Uterus (tissue), 4 donors: Measurements from ENCODE around the gene SETBP1. TPM values are rescaled to one million over a fixed set of nuclear protein-coding genes. Genes with fewer than 3 reads are reported as not detected.

Source experiments
- DNase-seq, 2 donors: peaks; one replicate each; pipeline ENCODE4 v3.0.0-alpha.2; 2019 to 2020
- H3K27ac ChIP-seq, 2 donors: fragments of 200-600 bp; sonication (generic); 1 replicate in 1 of 2; 2 replicates in 1 of 2; pipeline ENCODE4 v1.5.1; 2016 to 2018
- H3K27me3 ChIP-seq, 2 donors: fragments of 200-600 bp; sonication (generic); one replicate each; pipeline ENCODE4 v1.5.1; 2018 to 2019; ENCODE audit warnings: control low read depth in 1 of 2
- H3K36me3 ChIP-seq, 2 donors: fragments of 200-600 bp; sonication (generic); one replicate each; pipeline ENCODE4 v1.5.1; 2019; ENCODE audit warnings: control low read depth in 1 of 2
- H3K4me1 ChIP-seq, 2 donors: fragments of 200-600 bp; sonication (generic); one replicate each; pipeline ENCODE4 v1.5.1; 2018 to 2019; ENCODE audit warnings: control low read depth in 1 of 2
- H3K4me3 ChIP-seq, 2 donors: fragments of 200-600 bp; sonication (generic); 1 replicate in 1 of 2; 2 replicates in 1 of 2; pipeline ENCODE4 v1.5.1; 2018 to 2019; ENCODE audit warnings: mild to moderate bottlenecking in 1 of 2
- H3K9me3 ChIP-seq, 2 donors: fragments of 200-600 bp; sonication (generic); one replicate each; pipeline ENCODE4 v1.5.1; 2019; ENCODE audit warnings: control low read depth in 1 of 2
- CTCF ChIP-seq, 4 experiments: fragments of 200-600 bp in 2 of 4; fragments of 450-650 bp in 2 of 4; sonication (generic) in 2 of 4; IDR thresholded peaks; one replicate each; pipeline ENCODE4 v1.5.1; 2016 to 2019; ENCODE audit warnings: antibody characterized with exemption in 4 of 4, mild to moderate bottlenecking in 2 of 4, moderate library complexity in 1 of 4
- POLR2A ChIP-seq, 2 donors: fragments of 450-650 bp; IDR thresholded peaks; one replicate each; pipeline ENCODE4 v1.6.1; 2016; ENCODE audit warnings: antibody characterized with exemption in 2 of 2, mild to moderate bottlenecking in 1 of 2, moderate library complexity in 1 of 2
- intact Hi-C: fragments of 100-400 bp; cut with DNase I; formaldehyde crosslinking; loops from one replicate; pipeline ENCODE4 v1.15.1; 2023; ENCODE audit warnings: low total_unique reads
- total RNA-seq, 4 donors: library from RNA; depleted of rRNA in 3 of 4; stranded (reverse); fragments of >200 nt in 3 of 4; gene quantifications; one replicate each; pipeline versions ENCODE4 v1.1.0 to v1.2.4, GENCODE V29; 2014 to 2023
- donor health status: DM: yes; HTN: yes; CAD: no.

Gene SETBP1
- total RNA-seq, 4 donors from 2014 or later: 16.8 to 74.0 (median 36.9) TPM

- Histone ChIP-seq H3K9me3 (no peaks in the 10 kb centered on the region), H3K4me3 (no peak overlapping the region), H3K36me3 (no peaks in the 10 kb centered on the region), H3K27ac (no peak overlapping the region), H3K27me3 (no peaks in the 10 kb centered on the region), H3K4me1 (peaks cover 0 to 10% of the 10 kb centered on the region in 2 donors)
- TF ChIP-seq CTCF (IDR thresholded peaks at IDR 0.05) (no peak), POLR2A (IDR thresholded peaks at IDR 0.05) (no peak)
- intact Hi-C loops: no loop called here
- DNase-seq: no peak
Measured at GRCh38 chr18:44981121-44981520, 300.4 kb downstream of the SETBP1 start.

GRCh38 chr18:44986933-44987332 is 306.2 kb downstream of the SETBP1 start:
- Histone ChIP-seq H3K36me3 (no peaks in the 10 kb centered on the region), H3K9me3 (no peaks in the 10 kb centered on the region), H3K27me3 (no peaks in the 10 kb centered on the region), H3K27ac (no peak overlapping the region), H3K4me3 (no peak overlapping the region), H3K4me1 (no peaks in the 10 kb centered on the region)
- intact Hi-C loops: no loop called here
- no peak for DNase-seq
- TF ChIP-seq CTCF (IDR thresholded peaks at IDR 0.05) (no peak), POLR2A (IDR thresholded peaks at IDR 0.05) (no peak)

- no peaks in the 10 kb centered on the region for H3K9me3 ChIP-seq
- H3K4me1 ChIP-seq: no peaks in the 10 kb centered on the region
- H3K27ac ChIP-seq: no peak overlapping the region
- no peaks in the 10 kb centered on the region for H3K27me3 ChIP-seq
- intact Hi-C loops: no loop called here
- no peak overlapping the region for H3K4me3 ChIP-seq
- TF ChIP-seq POLR2A (IDR thresholded peaks at IDR 0.05) (no peak), CTCF (IDR thresholded peaks at IDR 0.05) (no peak)
- no peak for DNase-seq
- H3K36me3 ChIP-seq: no peaks in the 10 kb centered on the region
Measured at GRCh38 chr18:44987371-44987770, 306.7 kb downstream of the SETBP1 start.

GRCh38 chr18:44988821-44989587 is 308.3 kb downstream of the SETBP1 start:
- Histone ChIP-seq H3K4me1 (no peaks in the 10 kb centered on the region), H3K27ac (no peak overlapping the region), H3K9me3 (no peaks in the 10 kb centered on the region), H3K36me3 (no peaks in the 10 kb centered on the region), H3K4me3 (no peak overlapping the region), H3K27me3 (no peaks in the 10 kb centered on the region)
- intact Hi-C loops: no loop called here
- no peak for DNase-seq
- TF ChIP-seq CTCF (IDR thresholded peaks at IDR 0.05): no peak
- TF ChIP-seq POLR2A (IDR thresholded peaks at IDR 0.05): no peak

- no peaks in the 10 kb centered on the region for H3K36me3 ChIP-seq
- no peak for TF ChIP-seq POLR2A (IDR thresholded peaks at IDR 0.05)
- TF ChIP-seq CTCF (IDR thresholded peaks at IDR 0.05): no peak
- H3K27me3 ChIP-seq: no peaks in the 10 kb centered on the region
- intact Hi-C loops: no loop called here
- H3K4me1 ChIP-seq: no peaks in the 10 kb centered on the region
- no peak overlapping the region for H3K4me3 ChIP-seq
- no peak overlapping the region for H3K27ac ChIP-seq
- no peaks in the 10 kb centered on the region for H3K9me3 ChIP-seq
- no peak for DNase-seq
Measured at GRCh38 chr18:44996261-44996660, 315.6 kb downstream of the SETBP1 start.
